HCT116 (cell line): Measurements from ENCODE around the gene CHDH. TPM values are rescaled to one million over a fixed set of nuclear protein-coding genes. Genes with fewer than 3 reads are reported as not detected.

ENCODE experiments used
- ATAC-seq: fragments of 200-7000 bp; cut with Tn5 transposase; 2 replicates; pipeline ENCODE4 v1.9.1; 2020; ENCODE audit warnings: mild to moderate bottlenecking, moderate library complexity
- BruUV-seq: library from RNA; stranded (reverse); fragments of 400-500 nt; replicated peaks from 2 replicates; lab custom pipeline; 2021; lab: Mats Ljungman, UMichigan
- CTCF ChIA-PET: fragments of 300-600 bp; sonication (Branson Sonifier 250); formaldehyde crosslinking; loops from one replicate; lab custom pipeline; 2021; ENCODE audit warnings: antibody characterized with exemption; lab: Charles Lee
- POLR2A ChIA-PET: fragments of 300-600, 350-600 bp; sonication (Branson Sonifier 250); formaldehyde crosslinking; loops from one replicate; lab custom pipeline; 2021; ENCODE audit warnings: antibody characterized with exemption; lab: Charles Lee
- RAD21 ChIA-PET, 2 experiments: fragments of 300-600 bp; sonication (Branson Sonifier 250); formaldehyde crosslinking; loops; one replicate each; lab custom pipeline; 2023; ENCODE audit warnings: low total read pairs in 2 of 2; ENCODE audit not compliant: uncharacterized antibody in 2 of 2, unreplicated experiment in 2 of 2, low non-redundant PET in 1 of 2; lab: Charles Lee
- DNase-seq: peaks from one replicate; pipeline ENCODE4 v3.0.0-alpha.2; 2010; ENCODE audit warnings: low read depth, low spot score
- H2AFZ ChIP-seq: fragments of 200-600 bp; shearing (Covaris generic), sonication (generic); 2 replicates; pipeline ENCODE4 v1.6.1; 2017; ENCODE audit warnings: low read depth, mixed run types, mixed read lengths, antibody characterized with exemption, low read length; ENCODE audit not compliant: poor library complexity, severe bottlenecking
- H3K27ac ChIP-seq: 2 replicates; pipeline ENCODE4 v1.5.1; 2012; ENCODE audit warnings: low read depth, low read length
- H3K27me3 ChIP-seq: fragments of 200-600 bp; sonication (generic); 2 replicates; pipeline ENCODE4 v1.6.1; 2016; ENCODE audit warnings: mixed run types, low read length, mixed read lengths; ENCODE audit not compliant: insufficient read depth
- H3K36me3 ChIP-seq, 2 experiments: fragments of 200-500 bp in 1 of 2; fragments of 200-600 bp in 1 of 2; sonication (Bioruptor generic) in 1 of 2; sonication (generic) in 1 of 2; 2 replicates each; pipeline versions ENCODE4 v1.5.1 to v1.6.1; 2014 to 2016; ENCODE audit warnings: low read length in 2 of 2, inconsistent platforms in 1 of 2, mixed read lengths in 1 of 2, mixed run types in 1 of 2; ENCODE audit not compliant: insufficient read depth in 2 of 2, control insufficient read depth in 1 of 2
- H3K4me1 ChIP-seq, 2 experiments: fragments of 200-600 bp in 1 of 2; sonication (generic) in 1 of 2; 2 replicates each; pipeline versions ENCODE4 v1.5.1 to v1.6.1; 2012 to 2017; ENCODE audit warnings: low read length in 2 of 2, inconsistent platforms in 1 of 2, mild to moderate bottlenecking in 1 of 2, mixed read lengths in 1 of 2, mixed run types in 1 of 2, moderate library complexity in 1 of 2; ENCODE audit not compliant: insufficient read depth in 2 of 2, control insufficient read depth in 1 of 2
- H3K4me2 ChIP-seq: fragments of 200-600 bp; sonication (generic); 2 replicates; pipeline ENCODE4 v1.6.1; 2017; ENCODE audit warnings: mixed run types, low read length, mixed read lengths
- H3K4me3 ChIP-seq, 2 experiments: fragments of 200-600 bp in 1 of 2; sonication (generic) in 1 of 2; replicated peaks in 1 of 2; 2 replicates each; pipeline ENCODE4 v1.5.1; 2011 to 2016; ENCODE audit warnings: low read length in 2 of 2, control low read depth in 1 of 2, low read depth in 1 of 2, mild to moderate bottlenecking in 1 of 2, mixed read lengths in 1 of 2, mixed run types in 1 of 2
- H3K79me2 ChIP-seq: fragments of 200-600 bp; sonication (generic); 2 replicates; pipeline ENCODE4 v1.6.1; 2017; ENCODE audit warnings: mild to moderate bottlenecking, mixed run types, low read length, moderate library complexity, mixed read lengths; ENCODE audit not compliant: insufficient read depth
- H3K9ac ChIP-seq: fragments of 200-600 bp; sonication (generic); 2 replicates; pipeline ENCODE4 v1.6.1; 2016; ENCODE audit warnings: low read length, mixed read lengths
- H3K9me2 ChIP-seq: fragments of 200-600 bp; sonication (generic), shearing (Covaris generic); 2 replicates; pipeline ENCODE4 v1.6.1; 2017; ENCODE audit warnings: mixed run types, mild to moderate bottlenecking, moderate library complexity; ENCODE audit not compliant: insufficient read depth
- H3K9me3 ChIP-seq, 2 experiments: fragments of 200-500 bp in 1 of 2; fragments of 200-600 bp in 1 of 2; sonication (Bioruptor generic) in 1 of 2; sonication (generic) in 1 of 2; 2 replicates each; pipeline ENCODE4 v1.6.1; 2014 to 2017; ENCODE audit warnings: low read length in 2 of 2, mixed read lengths in 2 of 2, inconsistent platforms in 1 of 2, low read depth in 1 of 2, mild to moderate bottlenecking in 1 of 2, mixed run types in 1 of 2, moderate library complexity in 1 of 2; ENCODE audit not compliant: control insufficient read depth in 1 of 2, insufficient read depth in 1 of 2
- H4K20me1 ChIP-seq: fragments of 200-600 bp; sonication (generic), shearing (Covaris generic); 2 replicates; pipeline ENCODE4 v1.6.1; 2017; ENCODE audit warnings: mixed run types, mild to moderate bottlenecking, moderate library complexity; ENCODE audit not compliant: insufficient read depth
- CEBPB ChIP-seq: IDR thresholded peaks from 2 replicates; pipeline ENCODE4 v1.6.1; 2012; ENCODE audit warnings: low read depth
- EGR1 ChIP-seq: IDR thresholded peaks from 2 replicates; pipeline ENCODE4 v1.6.1; 2012; ENCODE audit warnings: low read depth
- ELF1 ChIP-seq: IDR thresholded peaks from 2 replicates; pipeline ENCODE4 v1.6.1; 2012; ENCODE audit warnings: low read depth, borderline replicate concordance
- EZH2 ChIP-seq: fragments of 200-600 bp; sonication (generic); IDR thresholded peaks from 2 replicates; pipeline ENCODE4 v1.6.1; 2017; ENCODE audit warnings: antibody characterized with exemption, mixed run types
- EZH2phosphoT487 ChIP-seq: fragments of 200-600 bp; IDR thresholded peaks from 2 replicates; pipeline ENCODE4 v1.6.1; 2018; ENCODE audit warnings: antibody characterized with exemption, borderline replicate concordance
- FOSL1 ChIP-seq: IDR thresholded peaks from 2 replicates; pipeline ENCODE4 v1.6.1; 2012; ENCODE audit warnings: low read depth
- JUND ChIP-seq: IDR thresholded peaks from 2 replicates; pipeline ENCODE4 v1.6.1; 2012
- POLR2AphosphoS5 ChIP-seq: IDR thresholded peaks from 2 replicates; pipeline ENCODE4 v1.6.1; 2011; ENCODE audit warnings: mild to moderate bottlenecking, low read depth, low read length, moderate library complexity
- RAD21 ChIP-seq: IDR thresholded peaks from 2 replicates; pipeline ENCODE4 v1.6.1; 2012; ENCODE audit warnings: low read depth, mild to moderate bottlenecking
- SIN3A ChIP-seq: IDR thresholded peaks from 2 replicates; pipeline ENCODE4 v1.6.1; 2012; ENCODE audit warnings: low read depth
- SP1 ChIP-seq: IDR thresholded peaks from 2 replicates; pipeline ENCODE4 v1.6.1; 2012; ENCODE audit warnings: low read depth
- SRF ChIP-seq: IDR thresholded peaks from 2 replicates; pipeline ENCODE4 v1.6.1; 2012; ENCODE audit warnings: low read depth
- TCF7L2 ChIP-seq: IDR thresholded peaks from 2 replicates; pipeline ENCODE4 v1.7.0; 2011; ENCODE audit warnings: borderline replicate concordance, inconsistent platforms; ENCODE audit not compliant: insufficient read depth, insufficient read length; ENCODE audit errors: extremely low read depth
- YY1 ChIP-seq: IDR thresholded peaks from 2 replicates; pipeline ENCODE4 v1.6.1; 2011; ENCODE audit warnings: low read length, low read depth, moderate library complexity, mild to moderate bottlenecking; ENCODE audit not compliant: insufficient replicate concordance; ENCODE audit errors: extremely low read depth
- ZNF274 ChIP-seq: fragments of 200-500 bp; sonication (Bioruptor generic); IDR thresholded peaks from 2 replicates; pipeline ENCODE4 v1.6.1; 2014; ENCODE audit warnings: mild to moderate bottlenecking, low read depth, low read length, inconsistent platforms
- intact Hi-C: fragments of 100-400 bp; cut with micrococcal nuclease; formaldehyde crosslinking; loops from 2 replicates; pipeline ENCODE4 v1.10.0; 2022
- total RNA-seq: library from RNA; stranded (reverse); gene quantifications from one replicate; pipeline ENCODE4 v1.2.1, GENCODE V29; 2021; ENCODE audit not compliant: unreplicated experiment
- TF ChIP-seq, protein P1 (sequence below): IDR thresholded peaks from 2 replicates; pipeline ENCODE4 v1.6.1; 2012; ENCODE audit warnings: low read depth
- TF ChIP-seq, protein P2 (sequence below): IDR thresholded peaks from 2 replicates; pipeline ENCODE4 v1.6.1; 2012
- TF ChIP-seq, protein P3 (sequence below): IDR thresholded peaks from 2 replicates; pipeline ENCODE4 v1.6.1; 2011; ENCODE audit warnings: mild to moderate bottlenecking, low read length, moderate library complexity; ENCODE audit not compliant: insufficient replicate concordance; ENCODE audit errors: extremely low read depth
- TF ChIP-seq, protein P4 (sequence below): IDR thresholded peaks from 2 replicates; pipeline ENCODE4 v1.6.1; 2012
- TF ChIP-seq, protein P5 (sequence below), 3 experiments: fragments of 200-600 bp in 1 of 3; sonication (generic) in 1 of 3; IDR thresholded peaks in 2 of 3; conservative IDR thresholded peaks in 1 of 3; 2 replicates each; pipeline ENCODE4 v1.5.1; 2012 to 2017; ENCODE audit warnings: low read depth in 2 of 3, low read length in 2 of 3, antibody characterized with exemption in 1 of 3, borderline replicate concordance in 1 of 3, control low read depth in 1 of 3, mild to moderate bottlenecking in 1 of 3, mixed read lengths in 1 of 3, mixed run types in 1 of 3, moderate library complexity in 1 of 3; ENCODE audit not compliant: insufficient read depth in 1 of 3

Gene CHDH
- total RNA-seq, 1 experiment from 2014 or later, result 10.8 TPM

DNA sequence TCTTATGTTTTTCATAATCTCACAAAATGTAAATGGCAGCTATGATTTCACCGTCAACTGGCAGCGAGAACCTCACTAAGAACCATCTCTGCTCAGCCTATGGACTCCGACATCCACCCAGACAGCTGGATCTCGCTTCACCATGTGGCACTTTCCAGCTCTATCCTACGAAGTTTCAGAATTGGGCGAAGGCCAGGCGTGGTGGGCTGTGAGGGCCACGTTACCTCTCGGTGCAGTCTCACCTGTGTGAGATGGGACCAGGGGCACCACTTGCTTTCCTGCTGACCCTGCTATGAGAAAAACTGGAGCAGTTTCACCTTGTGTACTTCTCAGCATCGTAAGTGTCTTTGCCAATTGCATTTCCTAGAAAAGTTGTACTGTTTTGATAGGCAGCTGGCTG, 32.3 kb downstream of the CHDH start:
- no peaks in the 10 kb centered on the region for H3K79me2 ChIP-seq
- H4K20me1 ChIP-seq, result no peaks in the 10 kb centered on the region
- no peaks in the 10 kb centered on the region for H3K27me3 ChIP-seq
- ATAC-seq (no peak), DNase-seq (no peak)
- H3K9me3 ChIP-seq, result no peaks in the 10 kb centered on the region
- intact Hi-C loops, result no loop called here
- H3K27ac ChIP-seq, result no peak overlapping the region
- ChIA-PET POLR2A (no interaction called here), CTCF (no interaction called here), RAD21 (no interaction called here)
- no peaks in the 10 kb centered on the region for H3K4me1 ChIP-seq
- no peaks in the 10 kb centered on the region; a peak in 1 of 4 replicates for H3K36me3 ChIP-seq
- no peaks in the 10 kb centered on the region for H3K9me2 ChIP-seq
- TF ChIP-seq SP1, result no peak
- TF ChIP-seq, protein P1, sequence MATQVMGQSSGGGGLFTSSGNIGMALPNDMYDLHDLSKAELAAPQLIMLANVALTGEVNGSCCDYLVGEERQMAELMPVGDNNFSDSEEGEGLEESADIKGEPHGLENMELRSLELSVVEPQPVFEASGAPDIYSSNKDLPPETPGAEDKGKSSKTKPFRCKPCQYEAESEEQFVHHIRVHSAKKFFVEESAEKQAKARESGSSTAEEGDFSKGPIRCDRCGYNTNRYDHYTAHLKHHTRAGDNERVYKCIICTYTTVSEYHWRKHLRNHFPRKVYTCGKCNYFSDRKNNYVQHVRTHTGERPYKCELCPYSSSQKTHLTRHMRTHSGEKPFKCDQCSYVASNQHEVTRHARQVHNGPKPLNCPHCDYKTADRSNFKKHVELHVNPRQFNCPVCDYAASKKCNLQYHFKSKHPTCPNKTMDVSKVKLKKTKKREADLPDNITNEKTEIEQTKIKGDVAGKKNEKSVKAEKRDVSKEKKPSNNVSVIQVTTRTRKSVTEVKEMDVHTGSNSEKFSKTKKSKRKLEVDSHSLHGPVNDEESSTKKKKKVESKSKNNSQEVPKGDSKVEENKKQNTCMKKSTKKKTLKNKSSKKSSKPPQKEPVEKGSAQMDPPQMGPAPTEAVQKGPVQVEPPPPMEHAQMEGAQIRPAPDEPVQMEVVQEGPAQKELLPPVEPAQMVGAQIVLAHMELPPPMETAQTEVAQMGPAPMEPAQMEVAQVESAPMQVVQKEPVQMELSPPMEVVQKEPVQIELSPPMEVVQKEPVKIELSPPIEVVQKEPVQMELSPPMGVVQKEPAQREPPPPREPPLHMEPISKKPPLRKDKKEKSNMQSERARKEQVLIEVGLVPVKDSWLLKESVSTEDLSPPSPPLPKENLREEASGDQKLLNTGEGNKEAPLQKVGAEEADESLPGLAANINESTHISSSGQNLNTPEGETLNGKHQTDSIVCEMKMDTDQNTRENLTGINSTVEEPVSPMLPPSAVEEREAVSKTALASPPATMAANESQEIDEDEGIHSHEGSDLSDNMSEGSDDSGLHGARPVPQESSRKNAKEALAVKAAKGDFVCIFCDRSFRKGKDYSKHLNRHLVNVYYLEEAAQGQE, result no peak
- TF ChIP-seq, protein P2, sequence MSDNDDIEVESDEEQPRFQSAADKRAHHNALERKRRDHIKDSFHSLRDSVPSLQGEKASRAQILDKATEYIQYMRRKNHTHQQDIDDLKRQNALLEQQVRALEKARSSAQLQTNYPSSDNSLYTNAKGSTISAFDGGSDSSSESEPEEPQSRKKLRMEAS, result no peak
- TF ChIP-seq TCF7L2, result no peak
- no peak for TF ChIP-seq FOSL1
- TF ChIP-seq EGR1, result no peak
- no peak for TF ChIP-seq ZNF274
- TF ChIP-seq, protein P3, sequence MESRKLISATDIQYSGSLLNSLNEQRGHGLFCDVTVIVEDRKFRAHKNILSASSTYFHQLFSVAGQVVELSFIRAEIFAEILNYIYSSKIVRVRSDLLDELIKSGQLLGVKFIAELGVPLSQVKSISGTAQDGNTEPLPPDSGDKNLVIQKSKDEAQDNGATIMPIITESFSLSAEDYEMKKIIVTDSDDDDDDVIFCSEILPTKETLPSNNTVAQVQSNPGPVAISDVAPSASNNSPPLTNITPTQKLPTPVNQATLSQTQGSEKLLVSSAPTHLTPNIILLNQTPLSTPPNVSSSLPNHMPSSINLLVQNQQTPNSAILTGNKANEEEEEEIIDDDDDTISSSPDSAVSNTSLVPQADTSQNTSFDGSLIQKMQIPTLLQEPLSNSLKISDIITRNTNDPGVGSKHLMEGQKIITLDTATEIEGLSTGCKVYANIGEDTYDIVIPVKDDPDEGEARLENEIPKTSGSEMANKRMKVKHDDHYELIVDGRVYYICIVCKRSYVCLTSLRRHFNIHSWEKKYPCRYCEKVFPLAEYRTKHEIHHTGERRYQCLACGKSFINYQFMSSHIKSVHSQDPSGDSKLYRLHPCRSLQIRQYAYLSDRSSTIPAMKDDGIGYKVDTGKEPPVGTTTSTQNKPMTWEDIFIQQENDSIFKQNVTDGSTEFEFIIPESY, result no peak
- no peak for TF ChIP-seq EZH2phosphoT487
- no peak for TF ChIP-seq EZH2
- TF ChIP-seq YY1, result no peak
- TF ChIP-seq, protein P4, sequence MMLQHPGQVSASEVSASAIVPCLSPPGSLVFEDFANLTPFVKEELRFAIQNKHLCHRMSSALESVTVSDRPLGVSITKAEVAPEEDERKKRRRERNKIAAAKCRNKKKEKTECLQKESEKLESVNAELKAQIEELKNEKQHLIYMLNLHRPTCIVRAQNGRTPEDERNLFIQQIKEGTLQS, result no peak
- no peak for TF ChIP-seq JUND
- TF ChIP-seq SIN3A, result no peak
- TF ChIP-seq RAD21, result no peak
- no peak for TF ChIP-seq SRF
- no peak for TF ChIP-seq POLR2AphosphoS5
- TF ChIP-seq, protein P5, sequence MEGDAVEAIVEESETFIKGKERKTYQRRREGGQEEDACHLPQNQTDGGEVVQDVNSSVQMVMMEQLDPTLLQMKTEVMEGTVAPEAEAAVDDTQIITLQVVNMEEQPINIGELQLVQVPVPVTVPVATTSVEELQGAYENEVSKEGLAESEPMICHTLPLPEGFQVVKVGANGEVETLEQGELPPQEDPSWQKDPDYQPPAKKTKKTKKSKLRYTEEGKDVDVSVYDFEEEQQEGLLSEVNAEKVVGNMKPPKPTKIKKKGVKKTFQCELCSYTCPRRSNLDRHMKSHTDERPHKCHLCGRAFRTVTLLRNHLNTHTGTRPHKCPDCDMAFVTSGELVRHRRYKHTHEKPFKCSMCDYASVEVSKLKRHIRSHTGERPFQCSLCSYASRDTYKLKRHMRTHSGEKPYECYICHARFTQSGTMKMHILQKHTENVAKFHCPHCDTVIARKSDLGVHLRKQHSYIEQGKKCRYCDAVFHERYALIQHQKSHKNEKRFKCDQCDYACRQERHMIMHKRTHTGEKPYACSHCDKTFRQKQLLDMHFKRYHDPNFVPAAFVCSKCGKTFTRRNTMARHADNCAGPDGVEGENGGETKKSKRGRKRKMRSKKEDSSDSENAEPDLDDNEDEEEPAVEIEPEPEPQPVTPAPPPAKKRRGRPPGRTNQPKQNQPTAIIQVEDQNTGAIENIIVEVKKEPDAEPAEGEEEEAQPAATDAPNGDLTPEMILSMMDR (IDR thresholded peaks at IDR 0.05 in 2 of 3, conservative IDR thresholded peaks at IDR 0.05 in 1 of 3; ENCODE audit: borderline replicate concordance in 1 of 3, insufficient read depth in 1 of 3, low read depth in 2 of 3, low read length in 2 of 3), result no peak
- TF ChIP-seq CEBPB, result no peak
- TF ChIP-seq ELF1, result no peak
- TF ChIP-seq, all 23 proteins: peak for 0
- Histone ChIP-seq H3K9ac (no peak overlapping the region), H2AFZ (no peak overlapping the region), H3K4me3 (no peak overlapping the region), H3K4me2 (no peak overlapping the region)
- no TSS peak for BruUV-seq
